ENCODE data around the gene MTMR4. TPM values are rescaled to one million over a fixed set of nuclear protein-coding genes. Genes with fewer than 3 reads are reported as not detected.

MTMR4 gene
- total RNA-seq, 4 donors from 2014 or later = 37.6 to 50.2 (median 38.8) TPM

DNA sequence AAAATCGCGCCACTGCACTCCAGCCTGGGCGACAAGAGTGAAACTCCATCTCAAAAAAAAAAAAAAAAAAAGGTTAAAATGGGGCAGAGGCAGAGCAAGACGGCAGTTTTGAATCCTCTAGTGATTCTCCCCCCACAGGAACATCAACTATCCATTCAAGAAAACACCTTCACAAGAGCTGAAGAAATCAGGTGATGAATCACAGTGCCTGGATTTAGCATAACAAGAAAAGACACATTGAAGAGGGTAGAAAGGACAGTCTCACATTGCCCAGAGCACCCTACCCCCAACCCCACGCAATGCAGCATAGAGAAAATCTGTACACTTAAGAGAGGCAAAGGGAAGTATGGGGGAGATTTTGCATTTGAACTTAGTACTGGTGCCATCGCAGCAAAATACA lies 68.4 kb downstream of the MTMR4 start:
- TF ChIP-seq, protein P1, sequence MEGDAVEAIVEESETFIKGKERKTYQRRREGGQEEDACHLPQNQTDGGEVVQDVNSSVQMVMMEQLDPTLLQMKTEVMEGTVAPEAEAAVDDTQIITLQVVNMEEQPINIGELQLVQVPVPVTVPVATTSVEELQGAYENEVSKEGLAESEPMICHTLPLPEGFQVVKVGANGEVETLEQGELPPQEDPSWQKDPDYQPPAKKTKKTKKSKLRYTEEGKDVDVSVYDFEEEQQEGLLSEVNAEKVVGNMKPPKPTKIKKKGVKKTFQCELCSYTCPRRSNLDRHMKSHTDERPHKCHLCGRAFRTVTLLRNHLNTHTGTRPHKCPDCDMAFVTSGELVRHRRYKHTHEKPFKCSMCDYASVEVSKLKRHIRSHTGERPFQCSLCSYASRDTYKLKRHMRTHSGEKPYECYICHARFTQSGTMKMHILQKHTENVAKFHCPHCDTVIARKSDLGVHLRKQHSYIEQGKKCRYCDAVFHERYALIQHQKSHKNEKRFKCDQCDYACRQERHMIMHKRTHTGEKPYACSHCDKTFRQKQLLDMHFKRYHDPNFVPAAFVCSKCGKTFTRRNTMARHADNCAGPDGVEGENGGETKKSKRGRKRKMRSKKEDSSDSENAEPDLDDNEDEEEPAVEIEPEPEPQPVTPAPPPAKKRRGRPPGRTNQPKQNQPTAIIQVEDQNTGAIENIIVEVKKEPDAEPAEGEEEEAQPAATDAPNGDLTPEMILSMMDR (IDR thresholded peaks at IDR 0.05) = no peak
- TF ChIP-seq POLR2A (IDR thresholded peaks at IDR 0.05) = no peak
- no peak overlapping the region for H3K4me3 ChIP-seq (ENCODE audit: low read depth, poor library complexity, severe bottlenecking)
- intact Hi-C loops (cut with DNase I; ENCODE audit: low total_unique reads) = no loop called here
- 88 to 94% methylated on average over 6 of the region's 6 CpGs for WGBS, 2 donors
- DNase-seq (ENCODE audit: low spot score in 2 of 2) = no peak

Other genes starting within 250 kb of the MTMR4 start
- under 1 TPM in 1 of 4 donors, not detected in 3; 0.10 TPM for gene MPO, start 233.7 kb downstream of the MTMR4 start, total RNA-seq
- 10 to 100 TPM in 1 of 4 donors, 1 to 10 TPM in 3; 8.2 to 18.3 (median 8.8) TPM for gene TSPOAP1, start 185.8 kb downstream of the MTMR4 start, total RNA-seq
- gene SUPT4H1, start 162.4 kb downstream of the MTMR4 start, total RNA-seq = 10 to 100 TPM; 49.5 to 89.7 (median 57.5) TPM
- 10 to 100 TPM; 11.0 to 20.0 (median 18.4) TPM for gene RNF43, start 97.1 kb downstream of the MTMR4 start, total RNA-seq
- under 1 TPM in 2 of 4 donors, not detected in 2; 0.08 to 0.10 TPM for gene HSF5, start 26.2 kb downstream of the MTMR4 start, total RNA-seq
- gene TEX14, start 177.4 kb upstream of the MTMR4 start, total RNA-seq = under 1 TPM in 2 of 4 donors, not detected in 2; 0.26 to 0.44 TPM
- 10 to 100 TPM in 3 of 4 donors, 1 to 10 TPM in 1; 7.9 to 18.4 (median 15.0) TPM for gene RAD51C, start 178.0 kb upstream of the MTMR4 start, total RNA-seq
- under 1 TPM in 3 of 4 donors, not detected in 1; 0.06 to 0.21 (median 0.15) TPM for gene PPM1E, start 241.2 kb upstream of the MTMR4 start, total RNA-seq

Data from lower leg skin (tissue), 4 donors.